HG03135 (cell line): ENCODE data around the gene CHST9.
"Not testable (repeated sequence)": the region's sequence is repeated elsewhere in the genome, so short reads cannot be mapped to it uniquely, and the experiment has no call there.

Source experiments
- ATAC-seq: cut with Tn5 transposase; IDR thresholded peaks from one replicate; pipeline ENCODE4 v1.9.1; 2021; ENCODE audit warnings: mild to moderate bottlenecking, moderate library complexity; ENCODE audit not compliant: unreplicated experiment

CHST9 gene

GRCh38 chr18:27185025-27185763, at the start of gene CHST9:
Gene CHST9, minus strand, starts transcription at chr18:27185308. Its CDS starts 42,499 bp downstream, at chr18:27142809.
- no peak for ATAC-seq

GRCh38 chr18:27232355-27232754, 47.2 kb upstream of the CHST9 start:
- not testable (repeated sequence) for ATAC-seq

GRCh38 chr18:27231671-27232070, 46.6 kb upstream of the CHST9 start:
- not testable (repeated sequence) for ATAC-seq

GRCh38 chr18:27231221-27231620, 46.1 kb upstream of the CHST9 start:
- not testable (repeated sequence) for ATAC-seq

- no peak for ATAC-seq
These were observed 42.6 kb upstream of the CHST9 start for GRCh38 chr18:27227721-27228120.

- no peak for ATAC-seq
These were observed 41.5 kb upstream of the CHST9 start for GRCh38 chr18:27226556-27227075.

GRCh38 chr18:27225947-27226481, 40.9 kb upstream of the CHST9 start:
- no peak for ATAC-seq

GRCh38 chr18:27223526-27224291, 38.6 kb upstream of the CHST9 start:
- no peak for ATAC-seq

GRCh38 chr18:27214831-27215230, 29.7 kb upstream of the CHST9 start:
- ATAC-seq = no peak

GRCh38 chr18:27213123-27213717, 28.1 kb upstream of the CHST9 start:
- no peak for ATAC-seq

- no peak for ATAC-seq
These were observed 26.5 kb upstream of the CHST9 start for GRCh38 chr18:27211569-27211968.

- ATAC-seq = no peak
These were observed 21.3 kb upstream of the CHST9 start for GRCh38 chr18:27206411-27206810.

GRCh38 chr18:27202741-27203140, 17.6 kb upstream of the CHST9 start:
- no peak for ATAC-seq

GRCh38 chr18:27198036-27198435, 12.9 kb upstream of the CHST9 start:
- no peak for ATAC-seq

- no peak for ATAC-seq
These were observed 3.2 kb upstream of the CHST9 start for GRCh38 chr18:27188309-27188708.

GRCh38 chr18:27185897-27186296, 789 bp upstream of the CHST9 start:
- no peak for ATAC-seq

- no peak for ATAC-seq
These were observed 738 bp downstream of the CHST9 start for GRCh38 chr18:27184115-27185024.

GRCh38 chr18:27181726-27182125, 3.4 kb downstream of the CHST9 start:
- no peak for ATAC-seq

- ATAC-seq = no peak
These were observed 6.7 kb downstream of the CHST9 start for GRCh38 chr18:27178424-27178823.

GRCh38 chr18:27175914-27176313, 9.2 kb downstream of the CHST9 start:
- no peak for ATAC-seq
